Measurements from ENCODE around the gene GOLGA6L24.
"Not testable (repeated sequence)": the region's sequence is repeated elsewhere in the genome, so short reads cannot be mapped to it uniquely, and the experiment has no call there.

GOLGA6L24 gene, protein sequence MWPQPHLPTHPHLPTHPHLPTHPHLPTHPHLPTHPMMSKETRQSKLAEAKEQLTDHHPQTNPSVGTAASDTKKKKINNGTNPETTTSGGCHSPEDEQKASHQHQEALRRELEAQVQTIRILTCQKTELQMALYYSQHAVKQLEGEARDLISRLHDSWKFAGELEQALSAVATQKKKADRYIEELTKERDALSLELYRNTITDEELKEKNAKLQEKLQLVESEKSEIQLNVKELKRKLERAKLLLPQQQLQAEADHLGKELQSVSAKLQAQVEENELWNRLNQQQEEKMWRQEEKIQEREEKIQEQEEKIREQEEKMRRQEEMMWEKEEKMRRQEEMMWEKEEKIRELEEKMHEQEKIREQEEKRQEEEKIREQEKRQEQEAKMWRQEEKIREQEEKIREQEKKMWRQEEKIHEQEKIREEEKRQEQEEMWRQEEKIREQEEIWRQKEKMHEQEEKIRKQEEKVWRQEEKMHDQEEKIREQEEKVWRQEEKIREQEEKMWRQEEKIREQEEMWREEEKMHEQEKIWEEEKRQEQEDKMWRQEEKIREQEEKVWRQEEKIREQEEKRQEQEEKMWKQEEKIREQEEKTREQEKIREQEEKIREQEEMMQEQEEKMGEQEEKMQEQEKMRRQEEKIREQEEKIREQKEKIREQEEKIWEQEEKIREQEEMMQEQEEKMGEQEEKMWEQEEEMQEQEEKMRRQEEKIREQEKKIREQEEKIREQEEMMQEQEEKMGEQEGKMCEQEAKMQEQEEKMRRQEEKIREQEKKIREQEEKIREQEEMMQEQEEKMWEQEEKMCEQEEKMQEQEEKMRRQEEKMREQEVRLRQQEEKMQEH

GRCh38 chr15:28357984-28358383 is at the start of gene GOLGA6L24:
Gene GOLGA6L24, minus strand, starts transcription at chr15:28358084. Its CDS starts 61 bp downstream, at chr15:28358023.
- not testable (repeated sequence) for DNase-seq

GRCh38 chr15:28402774-28403435 is 45.0 kb upstream of the GOLGA6L24 start:
- DNase-seq = not testable (repeated sequence)

- not testable (repeated sequence) for DNase-seq
Measured at GRCh38 chr15:28396022-28396421, 38.1 kb upstream of the GOLGA6L24 start.

GRCh38 chr15:28380053-28380452 is 22.2 kb upstream of the GOLGA6L24 start:
- DNase-seq = not testable (repeated sequence)

GRCh38 chr15:28378364-28378763 is 20.5 kb upstream of the GOLGA6L24 start, which contains the start of gene GOLGA8F:
Gene GOLGA8F, plus strand, starts transcription at chr15:28378664. Its CDS starts 98 bp downstream, at chr15:28378762.
- not testable (repeated sequence) for DNase-seq

- DNase-seq = not testable (repeated sequence)
Measured at GRCh38 chr15:28365502-28365901, 7.6 kb upstream of the GOLGA6L24 start.

DNA sequence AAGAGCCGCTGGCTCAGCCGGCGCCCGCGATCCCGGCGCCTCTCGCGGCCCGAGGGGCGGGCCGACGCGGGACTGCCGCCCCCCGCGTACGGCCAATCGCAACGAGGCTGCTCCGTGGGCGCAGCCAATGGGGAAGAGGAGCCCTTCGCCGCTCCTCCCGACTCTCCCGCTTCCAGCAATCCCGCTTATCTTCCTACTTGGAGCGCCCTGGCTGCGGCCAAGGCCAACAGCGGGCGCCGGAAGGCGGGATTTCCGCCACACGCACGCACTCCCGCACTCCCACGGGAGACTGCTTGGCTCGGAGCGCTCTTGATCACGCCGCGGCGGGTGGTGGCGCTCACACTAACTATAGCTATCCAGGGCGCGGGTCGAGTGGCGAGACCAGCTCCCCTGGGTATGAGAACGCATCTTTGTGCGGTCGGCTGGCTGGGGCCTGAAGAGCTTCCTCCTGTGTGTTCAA is 35.7 kb downstream of the GOLGA6L24 start, which contains the start of gene HERC2:
Gene HERC2, minus strand, starts transcription at position 51 of the 460 bp plus-strand sequence. CDS start 746 bp downstream, outside the sequence.
- not testable (repeated sequence) for DNase-seq

GRCh38 chr15:28321358-28322078 is 36.4 kb downstream of the GOLGA6L24 start:
- DNase-seq = not testable (repeated sequence)

- not testable (repeated sequence) for DNase-seq
Measured at GRCh38 chr15:28319725-28320124, 38.2 kb downstream of the GOLGA6L24 start.

DNA sequence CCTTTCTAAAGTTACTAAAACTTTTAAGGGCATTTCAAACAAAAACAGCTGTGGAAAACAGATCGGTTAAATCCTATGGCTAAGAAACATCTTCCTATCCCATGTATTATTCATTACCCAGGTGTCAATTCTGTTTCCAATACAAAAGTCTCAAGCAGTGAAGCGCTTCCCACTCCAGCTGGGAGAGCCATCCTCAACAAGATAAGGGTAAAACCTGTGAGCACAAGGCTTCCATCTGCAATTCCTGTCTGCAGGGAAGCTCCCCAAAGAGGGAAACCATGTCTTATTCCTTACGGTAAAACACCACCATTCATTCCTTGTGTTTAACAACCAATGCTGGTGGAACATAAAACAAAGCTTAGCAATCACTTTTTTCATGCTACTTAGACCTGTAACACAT is 39.1 kb downstream of the GOLGA6L24 start:
- DNase-seq = not testable (repeated sequence)

GRCh38 chr15:28318122-28318521 is 39.8 kb downstream of the GOLGA6L24 start:
- not testable (repeated sequence) for DNase-seq

- DNase-seq = not testable (repeated sequence)
Measured at GRCh38 chr15:28316958-28317357, 40.9 kb downstream of the GOLGA6L24 start.

GRCh38 chr15:28310454-28310853 is 47.4 kb downstream of the GOLGA6L24 start:
- DNase-seq = not testable (repeated sequence)

DNA sequence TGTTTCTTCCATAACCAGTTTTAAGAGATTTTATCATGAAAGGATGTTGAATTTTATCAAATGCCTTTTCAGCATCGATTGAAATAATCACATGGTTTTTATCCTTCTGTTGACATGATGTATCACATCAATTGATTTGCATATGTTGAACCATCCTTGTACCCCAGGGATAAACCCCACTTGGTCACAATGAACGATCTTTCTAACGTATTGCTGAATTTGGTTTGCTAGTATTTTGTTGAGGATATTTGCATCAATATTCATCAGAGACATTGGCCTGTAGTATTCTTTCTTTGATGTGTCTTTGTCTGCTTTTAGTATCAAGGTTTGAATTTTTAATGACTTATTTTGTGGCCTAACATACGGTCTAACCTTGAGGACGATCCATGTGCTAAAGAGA is 49.2 kb downstream of the GOLGA6L24 start:
- DNase-seq = not testable (repeated sequence)

Data from Kasumi-1 (cell line).